A549 (cell line): ENCODE measurements around the gene TIAM2. TPM values are rescaled to one million over a fixed set of nuclear protein-coding genes. Genes with fewer than 3 reads are reported as not detected.
A peak's percentile ranks its signal among the peaks of the same experiment; 100 is the strongest.
"Not testable (repeated sequence)": the region's sequence is repeated elsewhere in the genome, so short reads cannot be mapped to it uniquely, and the experiment has no call there.

Experiments used
- ATAC-seq, 2 experiments: fragments of 200-7000 bp in 1 of 2; fragments of >200 bp in 1 of 2; cut with Nextera tagmentation in 1 of 2; cut with Tn5 transposase in 1 of 2; 3 replicates each; pipeline versions ENCODE4 v1.8.0 to v1.9.1; 2018 to 2020; ENCODE audit warnings: mild to moderate bottlenecking in 1 of 2, moderate library complexity in 1 of 2
- CTCF ChIA-PET: fragments of 300-600 bp; sonication (Branson Sonifier 250); formaldehyde crosslinking; extraction: SDS; loops from one replicate; lab custom pipeline; 2021; ENCODE audit warnings: antibody characterized with exemption, inconsistent platforms; lab: Yijun Ruan, JAX
- POLR2A ChIA-PET: fragments of 350-600 bp; formaldehyde crosslinking; extraction: SDS; loops from one replicate; lab custom pipeline; 2021; ENCODE audit warnings: antibody characterized with exemption, inconsistent platforms; lab: Yijun Ruan, JAX
- DNase-seq, 2 experiments: peaks; one replicate each; pipeline versions ENCODE4 v3.0.0 to v3.0.0-alpha.2; 2011 to 2016; ENCODE audit warnings: low read depth in 1 of 2, low spot score in 1 of 2
- FAIRE-seq: peaks from 2 replicates; lab custom pipeline; 2011; peaks lifted over from hg19 to GRCh38; lab: Jason Lieb, UNC
- H3K27ac ChIP-seq, 2 experiments: fragments of >200 bp; sonication (Bioruptor Twin); formaldehyde crosslinking; 3 replicates each; pipeline ENCODE4 v1.5.1; 2016 to 2017
- H3K4me1 ChIP-seq: fragments of >200 bp; sonication (Bioruptor Twin); formaldehyde crosslinking; 3 replicates; pipeline ENCODE4 v1.6.1; 2016
- H3K4me2 ChIP-seq: fragments of >200 bp; sonication (Bioruptor Twin); formaldehyde crosslinking; 3 replicates; pipeline ENCODE4 v1.6.1; 2016
- H3K4me3 ChIP-seq: fragments of >200 bp; sonication (Bioruptor Twin); formaldehyde crosslinking; 3 replicates; pipeline ENCODE4 v1.5.1; 2016
- H3K9me3 ChIP-seq: fragments of >200 bp; sonication (Bioruptor Twin); formaldehyde crosslinking; 3 replicates; pipeline ENCODE4 v1.6.1; 2016
- BCL3 ChIP-seq: fragments of >200 bp; sonication (Bioruptor Twin); formaldehyde crosslinking; IDR thresholded peaks from 3 replicates; pipeline ENCODE4 v1.6.1; 2016
- CBX8 ChIP-seq: fragments of 200-600 bp; sonication (generic); IDR thresholded peaks from 2 replicates; pipeline ENCODE4 v1.6.1; 2016
- CHD2 ChIP-seq: fragments of 150-350 bp; IDR thresholded peaks from 2 replicates; pipeline ENCODE4 v1.6.1; 2014; ENCODE audit warnings: low read length; ENCODE audit not compliant: partially characterized antibody
- E2F6 ChIP-seq: IDR thresholded peaks from 2 replicates; pipeline ENCODE4 v1.6.1; 2012; ENCODE audit warnings: low read depth, borderline replicate concordance
- EHF ChIP-seq: fragments of 250-450 bp; sonication (Bioruptor Pico); IDR thresholded peaks from 2 replicates; pipeline ENCODE4 v1.5.0; 2020; ENCODE audit warnings: mild to moderate bottlenecking
- ESRRA ChIP-seq: fragments of 150-350 bp; IDR thresholded peaks from 2 replicates; pipeline ENCODE4 v1.6.1; 2014; ENCODE audit warnings: mild to moderate bottlenecking, low read length, borderline replicate concordance
- FOSB ChIP-seq: fragments of 250-450 bp; sonication (Bioruptor Pico); IDR thresholded peaks from 2 replicates; pipeline ENCODE4 v1.5.0; 2020; ENCODE audit warnings: mild to moderate bottlenecking, moderate library complexity
- FOXS1 ChIP-seq: fragments of 250-450 bp; sonication (Bioruptor Pico); IDR thresholded peaks from 2 replicates; pipeline ENCODE4 v1.5.0; 2020; ENCODE audit warnings: mild to moderate bottlenecking, moderate library complexity
- HES2 ChIP-seq: fragments of >200 bp; sonication (Bioruptor Twin); formaldehyde crosslinking; IDR thresholded peaks from 2 replicates; pipeline ENCODE4 v1.6.1; 2016
- HEYL ChIP-seq: fragments of 250-450 bp; sonication (Bioruptor Pico); IDR thresholded peaks from 2 replicates; pipeline ENCODE4 v1.8.0; 2021; ENCODE audit warnings: mild to moderate bottlenecking, moderate library complexity
- HOXA7 ChIP-seq: fragments of 250-450 bp; sonication (Bioruptor Pico); IDR thresholded peaks from 2 replicates; pipeline ENCODE4 v1.5.0; 2020; ENCODE audit warnings: mild to moderate bottlenecking, moderate library complexity
- HOXB5 ChIP-seq: fragments of 250-450 bp; sonication (Bioruptor Pico); IDR thresholded peaks from 2 replicates; pipeline ENCODE4 v1.5.0; 2020; ENCODE audit warnings: mild to moderate bottlenecking, moderate library complexity
- JUN ChIP-seq, 2 experiments: fragments of >200 bp; sonication (Bioruptor Twin); formaldehyde crosslinking; IDR thresholded peaks; 2 replicates in 1 of 2; 3 replicates in 1 of 2; pipeline ENCODE4 v1.6.1; 2016 to 2017
- JUNB ChIP-seq: fragments of >200 bp; sonication (Bioruptor Twin); formaldehyde crosslinking; IDR thresholded peaks from 2 replicates; pipeline ENCODE4 v1.6.1; 2016
- MAFK ChIP-seq: fragments of 450-650 bp; IDR thresholded peaks from 2 replicates; pipeline ENCODE4 v1.6.1; 2014; ENCODE audit not compliant: partially characterized antibody
- NPAS2 ChIP-seq: fragments of 250-450 bp; sonication (Bioruptor Pico); IDR thresholded peaks from 2 replicates; pipeline ENCODE4 v1.8.0; 2022; ENCODE audit warnings: mild to moderate bottlenecking, moderate library complexity, borderline replicate concordance
- PHF8 ChIP-seq: fragments of 200-600 bp; sonication (generic); IDR thresholded peaks from 2 replicates; pipeline ENCODE4 v1.6.1; 2016; ENCODE audit warnings: low read depth, mild to moderate bottlenecking, antibody characterized with exemption, moderate library complexity, borderline replicate concordance
- POLR2AphosphoS2 ChIP-seq: conservative IDR thresholded peaks from 2 replicates; pipeline ENCODE4 v1.6.1; 2012; ENCODE audit warnings: low read length, improper control_type of control experiment, inconsistent platforms
- RARB ChIP-seq: fragments of 250-450 bp; sonication (Bioruptor Pico); IDR thresholded peaks from 2 replicates; pipeline ENCODE4 v1.8.0; 2021; ENCODE audit warnings: mild to moderate bottlenecking, moderate library complexity
- ZC3H11A ChIP-seq: fragments of 450-650 bp; IDR thresholded peaks from 2 replicates; pipeline ENCODE4 v1.6.1; 2014; ENCODE audit warnings: antibody characterized with exemption, mild to moderate bottlenecking
- ZFP36 ChIP-seq: fragments of 450-650 bp; IDR thresholded peaks from 2 replicates; pipeline ENCODE4 v1.6.1; 2014; ENCODE audit warnings: borderline replicate concordance; ENCODE audit not compliant: partially characterized antibody
- ZNF302 ChIP-seq: fragments of 250-450 bp; sonication (Bioruptor Pico); IDR thresholded peaks from 2 replicates; pipeline ENCODE4 v1.9.0; 2021; ENCODE audit warnings: inconsistent platforms, mild to moderate bottlenecking, moderate library complexity
- WGBS: methylation state at CpG from one replicate; pipeline ENCODE4 v1.1.6; 2017; ENCODE audit errors: missing lambda C conversion rate; 5-methylcytosine and 5-hydroxymethylcytosine counted together
- polyA plus RNA-seq, 4 experiments: library from polyadenylated mRNA; depleted of rRNA in 3 of 4; stranded (reverse); fragments of >200 nt; fragmentation: RNase III in 1 of 4; extraction: RNeasy Plus Mini Kit Qiagen cat#74134 plus additional on column Dnase treatment in 1 of 4; gene quantifications; 2 replicates in 3 of 4; 3 replicates in 1 of 4; pipeline ENCODE4 v1.2.3, GENCODE V29; 2011 to 2017
- TF ChIP-seq, protein P1 (sequence below): fragments of 150-350 bp; IDR thresholded peaks from 2 replicates; pipeline ENCODE4 v1.6.1; 2014; ENCODE audit warnings: low read depth, mild to moderate bottlenecking, low read length
- TF ChIP-seq, protein P2 (sequence below): fragments of 450-650 bp; IDR thresholded peaks from 2 replicates; pipeline ENCODE4 v1.6.1; 2014; ENCODE audit warnings: antibody characterized with exemption

The TIAM2 gene
- polyA plus RNA-seq, 2 of the 4 experiments (the other 2 are of a cell fraction): 2.5 to 3.1 TPM

GRCh38 chr6:154960854-154961530 lies 34.1 kb upstream of the TIAM2 start:
- no peak for ATAC-seq
- DNase-seq: no peak
- Histone ChIP-seq H3K9me3 (no peaks in the 10 kb centered on the region), H3K4me3 (no peak overlapping the region), H3K27ac (0 out of 6 replicates have a peak overlapping the region, but pooled peaks of 1 of the 2 experiments have one; percentile 20), H3K4me2 (peak overlapping the region; percentile 36; the same call in 1 of the 3 replicates), H3K4me1 (peaks cover 21% of the 10 kb centered on the region)
- FAIRE-seq: no peak
- ChIA-PET POLR2A (no interaction called here), CTCF (no interaction called here)
- no peak for TF ChIP-seq JUNB
- TF ChIP-seq EHF (CRISPR knock-in tag): no peak
- TF ChIP-seq FOXS1: no peak
- no peak for TF ChIP-seq ZFP36
- no peak for TF ChIP-seq ZC3H11A
- TF ChIP-seq FOSB (CRISPR knock-in tag): no peak
- no peak for TF ChIP-seq HES2
- TF ChIP-seq RARB: no peak
- TF ChIP-seq HOXA7 (CRISPR knock-in tag): no peak
- TF ChIP-seq BCL3: no peak
- no peak for TF ChIP-seq JUN (IDR thresholded peaks at IDR 0.05)
- TF ChIP-seq ZNF302 (CRISPR knock-in tag): no peak
- 85% methylated on average over 6 of the region's 6 CpGs for WGBS

DNA sequence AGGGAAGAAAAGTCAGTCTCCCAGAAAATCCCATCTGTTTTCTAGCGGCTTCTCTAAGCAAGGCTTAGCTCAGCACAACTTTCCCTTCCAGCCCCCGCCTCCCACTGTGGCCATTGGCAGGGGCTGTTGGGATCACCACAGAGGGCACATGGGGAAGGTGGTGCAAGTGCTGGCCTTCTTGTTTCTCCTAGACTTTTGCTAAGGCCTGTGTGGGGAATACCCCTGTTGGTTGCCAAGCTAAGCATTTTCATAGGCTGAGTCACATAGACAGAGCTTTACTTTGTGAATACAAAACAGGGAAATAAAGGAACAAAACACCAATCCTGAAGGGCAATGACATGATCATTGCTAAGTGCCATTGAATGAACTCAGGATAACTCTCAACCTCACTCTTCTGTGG lies 32.4 kb upstream of the TIAM2 start:
- WGBS: 90% methylated on average over 2 of the region's 2 CpGs
- no peak for FAIRE-seq
- peak; percentile 28 to 35 for DNase-seq

GRCh38 chr6:154966065-154966770 lies 28.9 kb upstream of the TIAM2 start:
- ATAC-seq, FAIRE-seq, H3K4me2 ChIP-seq, POLR2A ChIA-PET, H3K4me3 ChIP-seq, DNase-seq, H3K9me3 ChIP-seq, CTCF ChIA-PET, H3K27ac ChIP-seq: not testable (repeated sequence)
- 90% methylated on average over 12 of the region's 51 CpGs for WGBS
- H3K4me1 ChIP-seq: peaks cover 20% of the 10 kb centered on the region

More for the DNA sequence above, 32.4 kb upstream of the TIAM2 start:
- ChIA-PET POLR2A (no interaction called here), CTCF (no interaction called here)
- peak; percentile 62 to 86; a peak in 5 of 6 replicates for ATAC-seq
- peaks cover 21% of the 10 kb centered on the region for H3K4me1 ChIP-seq
- peak overlapping the region in 1 of 2 experiments; percentile 63; a peak in 3 of 6 replicates for H3K27ac ChIP-seq
- H3K4me3 ChIP-seq: no peak overlapping the region
- H3K4me2 ChIP-seq: peak overlapping the region; percentile 17
- no peaks in the 10 kb centered on the region for H3K9me3 ChIP-seq
- no peak for TF ChIP-seq CBX8
- TF ChIP-seq MAFK: peak; percentile 23
- no peak for TF ChIP-seq HOXB5 (CRISPR knock-in tag)
- no peak for TF ChIP-seq FOSB (CRISPR knock-in tag)

GRCh38 chr6:154969796-154970195 lies 25.3 kb upstream of the TIAM2 start:
- ChIA-PET CTCF (no interaction called here), POLR2A (interaction anchor here (0.5 kb wide), 1 partner anchor 27 kb away, joined by 3 read pairs; no protein-coding TSS in a partner anchor)
- FAIRE-seq: no peak
- Histone ChIP-seq H3K27ac (no peak overlapping the region), H3K4me1 (no peaks in the 10 kb centered on the region), H3K4me3 (no peak overlapping the region), H3K9me3 (no peaks in the 10 kb centered on the region), H3K4me2 (no peak overlapping the region)
- 64% methylated on average over 5 of the region's 5 CpGs for WGBS
- TF ChIP-seq JUN (IDR thresholded peaks at IDR 0.05): no peak
- no peak for TF ChIP-seq PHF8
- TF ChIP-seq, protein P1, sequence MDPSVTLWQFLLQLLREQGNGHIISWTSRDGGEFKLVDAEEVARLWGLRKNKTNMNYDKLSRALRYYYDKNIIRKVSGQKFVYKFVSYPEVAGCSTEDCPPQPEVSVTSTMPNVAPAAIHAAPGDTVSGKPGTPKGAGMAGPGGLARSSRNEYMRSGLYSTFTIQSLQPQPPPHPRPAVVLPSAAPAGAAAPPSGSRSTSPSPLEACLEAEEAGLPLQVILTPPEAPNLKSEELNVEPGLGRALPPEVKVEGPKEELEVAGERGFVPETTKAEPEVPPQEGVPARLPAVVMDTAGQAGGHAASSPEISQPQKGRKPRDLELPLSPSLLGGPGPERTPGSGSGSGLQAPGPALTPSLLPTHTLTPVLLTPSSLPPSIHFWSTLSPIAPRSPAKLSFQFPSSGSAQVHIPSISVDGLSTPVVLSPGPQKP: no peak
- no peak for TF ChIP-seq JUNB
- TF ChIP-seq E2F6: no peak
- TF ChIP-seq ESRRA: no peak
- no peak for TF ChIP-seq HEYL (CRISPR knock-in tag)
- TF ChIP-seq, protein P2, sequence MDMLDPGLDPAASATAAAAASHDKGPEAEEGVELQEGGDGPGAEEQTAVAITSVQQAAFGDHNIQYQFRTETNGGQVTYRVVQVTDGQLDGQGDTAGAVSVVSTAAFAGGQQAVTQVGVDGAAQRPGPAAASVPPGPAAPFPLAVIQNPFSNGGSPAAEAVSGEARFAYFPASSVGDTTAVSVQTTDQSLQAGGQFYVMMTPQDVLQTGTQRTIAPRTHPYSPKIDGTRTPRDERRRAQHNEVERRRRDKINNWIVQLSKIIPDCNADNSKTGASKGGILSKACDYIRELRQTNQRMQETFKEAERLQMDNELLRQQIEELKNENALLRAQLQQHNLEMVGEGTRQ: no peak
- TF ChIP-seq POLR2AphosphoS2: no peak
- no peak for TF ChIP-seq NPAS2 (CRISPR knock-in tag)
- no peak for TF ChIP-seq CHD2
- no peak for ATAC-seq
- no peak for DNase-seq
